Aorta (tissue), 5 donors: Measurements from ENCODE around the gene C10orf71. TPM values are rescaled to one million over a fixed set of nuclear protein-coding genes. Genes with fewer than 3 reads are reported as not detected.
A peak's percentile ranks its signal among the peaks of the same experiment; 100 is the strongest.

Experiments
- ATAC-seq: fragments of 200-7000 bp; cut with Tn5 transposase; one replicate; pipeline ENCODE4 v1.9.1; 2022; ENCODE audit warnings: moderate library complexity; ENCODE audit not compliant: low FRiP score
- DNase-seq, 2 donors: peaks; one replicate each; pipeline ENCODE4 v3.0.0-alpha.2; 2020
- H3K27ac ChIP-seq, 2 donors: one replicate each; pipeline ENCODE4 v1.5.1; 2013; ENCODE audit warnings: low read length in 2 of 2, mild to moderate bottlenecking in 2 of 2, moderate library complexity in 2 of 2, control low read depth in 1 of 2, inconsistent platforms in 1 of 2, low read depth in 1 of 2
- H3K27me3 ChIP-seq, 2 donors: one replicate each; pipeline ENCODE4 v1.6.1; 2013; ENCODE audit warnings: control low read depth in 1 of 2, low read length in 1 of 2, mild to moderate bottlenecking in 1 of 2, moderate library complexity in 1 of 2; ENCODE audit not compliant: insufficient read depth in 2 of 2, control insufficient read depth in 1 of 2
- H3K36me3 ChIP-seq, 2 donors: one replicate each; pipeline ENCODE4 v1.6.1; 2013; ENCODE audit warnings: control low read depth in 1 of 2, low read length in 1 of 2, mild to moderate bottlenecking in 1 of 2; ENCODE audit not compliant: insufficient read depth in 2 of 2, control insufficient read depth in 1 of 2
- H3K4me1 ChIP-seq, 2 donors: one replicate each; pipeline ENCODE4 v1.6.1; 2013; ENCODE audit warnings: low read length in 2 of 2, control low read depth in 1 of 2, mild to moderate bottlenecking in 1 of 2, moderate library complexity in 1 of 2; ENCODE audit not compliant: insufficient read depth in 2 of 2, control insufficient read depth in 1 of 2
- H3K4me3 ChIP-seq, 2 donors: one replicate each; pipeline ENCODE4 v1.5.1; 2013; ENCODE audit warnings: low read length in 2 of 2, control low read depth in 1 of 2, mild to moderate bottlenecking in 1 of 2
- H3K9me3 ChIP-seq: one replicate; pipeline ENCODE4 v1.6.1; 2013; ENCODE audit warnings: mild to moderate bottlenecking, low read length; ENCODE audit not compliant: control insufficient read depth
- WGBS, 2 donors: extraction: QIAGEN DNeasy Blood & Tissue Kit; methylation state at CpG; one replicate each; pipeline ENCODE4 v1.1.7; 2013; 5-methylcytosine and 5-hydroxymethylcytosine counted together
- intact Hi-C, 2 donors: fragments of 100-400 bp; cut with DNase I; formaldehyde crosslinking; loops; one replicate each; pipeline versions ENCODE4 v1.14.2 to v1.15.0; 2022
- polyA plus RNA-seq, 2 donors: library from polyadenylated mRNA; stranded (reverse); fragments of 200-250 nt; gene quantifications; one replicate each; pipeline ENCODE4 v1.2.3, GENCODE V29; 2013
- total RNA-seq, 2 donors: library from RNA; stranded (reverse); fragmentation: NEBNext Ultra II Directional; extraction: Animal tissue kit (Norgen Biotek cat#: 25700); gene quantifications; one replicate each; pipeline ENCODE4 v1.2.1, GENCODE V29; 2021
- donor health status: healthy with polysubstance abuse.
- donor health status: Bipolar disorder and iron deficiency.
- donor health status: DM: no; HTN: no; CAD: no.
- donor health status: DM: no; HTN: no; CAD: no.
- donor health status: DM: yes; HTN: yes; CAD: no.

The C10orf71 gene
- total and polyA plus RNA-seq, 4 donors = 0.09 to 0.13 (median 0.13) TPM; not detected in 1

GRCh38 chr10:49323171-49323895, 24.4 kb downstream of the C10orf71 start:
- DNase-seq (no peak), ATAC-seq (no peak)

GRCh38 chr10:49323896-49324270, 24.9 kb downstream of the C10orf71 start:
- no peak overlapping the region for H3K27ac ChIP-seq
- H3K27me3 ChIP-seq = no peaks in the 10 kb centered on the region
- WGBS, 2 donors = 89 to 91% methylated on average over 9 of the region's 9 CpGs
- intact Hi-C loops = no loop called here
- ATAC-seq (no peak), DNase-seq (no peak)
- H3K9me3 ChIP-seq = no peaks in the 10 kb centered on the region
- no peak overlapping the region for H3K4me3 ChIP-seq
- no peaks in the 10 kb centered on the region for H3K4me1 ChIP-seq
- no peaks in the 10 kb centered on the region for H3K36me3 ChIP-seq

More at GRCh38 chr10:49323171-49323895, 24.4 kb downstream of the C10orf71 start:
- Histone ChIP-seq H3K4me1 (no peaks in the 10 kb centered on the region), H3K9me3 (no peaks in the 10 kb centered on the region), H3K27me3 (no peaks in the 10 kb centered on the region), H3K36me3 (no peaks in the 10 kb centered on the region), H3K27ac (no peak overlapping the region), H3K4me3 (no peak overlapping the region)
- intact Hi-C loops = no loop called here
- 37 to 48% methylated on average over 7 of the region's 7 CpGs for WGBS, 2 donors

GRCh38 chr10:49324711-49325110, 25.7 kb downstream of the C10orf71 start:
- no peaks in the 10 kb centered on the region for H3K4me1 ChIP-seq
- no peaks in the 10 kb centered on the region for H3K27me3 ChIP-seq
- no peak for ATAC-seq
- no peak for DNase-seq
- H3K36me3 ChIP-seq = no peaks in the 10 kb centered on the region
- H3K4me3 ChIP-seq = no peak overlapping the region
- WGBS, 2 donors = 74 to 76% methylated on average over 4 of the region's 4 CpGs
- no peaks in the 10 kb centered on the region for H3K9me3 ChIP-seq
- H3K27ac ChIP-seq = no peak overlapping the region
- intact Hi-C loops = no loop called here

GRCh38 chr10:49325131-49325915, 26.4 kb downstream of the C10orf71 start:
- ATAC-seq (no peak), DNase-seq (no peak)
- WGBS, 2 donors = 85 to 87% methylated on average over 20 of the region's 20 CpGs
- intact Hi-C loops = no loop called here
- no peaks in the 10 kb centered on the region for H3K36me3 ChIP-seq
- no peaks in the 10 kb centered on the region for H3K4me1 ChIP-seq
- no peaks in the 10 kb centered on the region for H3K9me3 ChIP-seq
- no peaks in the 10 kb centered on the region for H3K27me3 ChIP-seq
- H3K27ac ChIP-seq = no peak overlapping the region
- H3K4me3 ChIP-seq = no peak overlapping the region

GRCh38 chr10:49325916-49326783, 27.2 kb downstream of the C10orf71 start:
- intact Hi-C loops = no loop called here
- H3K27ac ChIP-seq = no peak overlapping the region
- no peaks in the 10 kb centered on the region for H3K9me3 ChIP-seq
- H3K4me3 ChIP-seq = no peak overlapping the region
- WGBS, 2 donors = 90 to 92% methylated on average over 46 to 48 of the region's 48 CpGs
- DNase-seq = no peak
- H3K36me3 ChIP-seq = no peaks in the 10 kb centered on the region
- H3K27me3 ChIP-seq = no peaks in the 10 kb centered on the region
- ATAC-seq = peak; percentile 37
- no peaks in the 10 kb centered on the region for H3K4me1 ChIP-seq

- 86 to 90% methylated on average over 8 of the region's 8 CpGs for WGBS, 2 donors
- no peak for ATAC-seq
- H3K27me3 ChIP-seq = no peaks in the 10 kb centered on the region
These were observed 28.3 kb downstream of the C10orf71 start for GRCh38 chr10:49327036-49327813.

GRCh38 chr10:49328401-49329145, 29.6 kb downstream of the C10orf71 start:
- H3K27me3 ChIP-seq = no peaks in the 10 kb centered on the region
- intact Hi-C loops = no loop called here
- ATAC-seq = no peak
- H3K27ac ChIP-seq = no peak overlapping the region
- H3K4me3 ChIP-seq = no peak overlapping the region
- H3K9me3 ChIP-seq = no peaks in the 10 kb centered on the region
- H3K4me1 ChIP-seq = no peaks in the 10 kb centered on the region
- H3K36me3 ChIP-seq = no peaks in the 10 kb centered on the region
- DNase-seq = peak in 1 of 2 donors; percentile 17
- 81 to 84% methylated on average over 9 of the region's 9 CpGs for WGBS, 2 donors

More at GRCh38 chr10:49327036-49327813, 28.3 kb downstream of the C10orf71 start:
- intact Hi-C loops = no loop called here
- Histone ChIP-seq H3K4me3 (no peak overlapping the region), H3K4me1 (no peaks in the 10 kb centered on the region), H3K27ac (no peak overlapping the region), H3K9me3 (no peaks in the 10 kb centered on the region), H3K36me3 (no peaks in the 10 kb centered on the region)
- DNase-seq = no peak
